Left kidney (tissue), 2 donors: ENCODE measurements around the gene COQ9. TPM values are rescaled to one million over a fixed set of nuclear protein-coding genes. Genes with fewer than 3 reads are reported as not detected.

Source experiments
- DNase-seq: peaks from one replicate; pipeline ENCODE4 v3.0.0-alpha.2; 2013
- polyA plus RNA-seq: library from polyadenylated mRNA; unstranded; fragments of 120-200 nt; gene quantifications from one replicate; pipeline ENCODE4 v1.2.1, GENCODE V29; 2013; ENCODE audit not compliant: insufficient read length

The COQ9 gene
- polyA plus RNA-seq, 1 donor = 106 TPM

- DNase-seq = no peak
Observed at GRCh38 chr16:57510016-57510871, 63.0 kb downstream of the COQ9 start.

Other genes with a start within 250 kb of the COQ9 start
- gene ARL2BP, start 202.2 kb upstream of the COQ9 start, polyA plus RNA-seq = 74.6 TPM
- 16.8 TPM for gene PLLP, start 162.8 kb upstream of the COQ9 start, polyA plus RNA-seq
- 0.10 TPM for gene CCL22, start 88.7 kb upstream of the COQ9 start, polyA plus RNA-seq
- 23.5 TPM for gene CX3CL1, start 75.0 kb upstream of the COQ9 start, polyA plus RNA-seq
- gene CCL17, start 42.7 kb upstream of the COQ9 start, polyA plus RNA-seq = not detected
- gene CIAPIN1, start 94 bp upstream of the COQ9 start, polyA plus RNA-seq = 106 TPM
- 84.3 TPM for gene POLR2C, start 15.2 kb downstream of the COQ9 start, polyA plus RNA-seq
- gene DOK4, start 39.0 kb downstream of the COQ9 start, polyA plus RNA-seq = 27.8 TPM
- gene CCDC102A, start 89.1 kb downstream of the COQ9 start, polyA plus RNA-seq = 13.9 TPM
- gene ADGRG5, start 95.2 kb downstream of the COQ9 start, polyA plus RNA-seq = 1.3 TPM
- gene ADGRG1, start 181.2 kb downstream of the COQ9 start, polyA plus RNA-seq = 74.1 TPM
- gene ADGRG3, start 220.8 kb downstream of the COQ9 start, polyA plus RNA-seq = 0.18 TPM
- 3.4 TPM for gene DRC7, start 247.3 kb downstream of the COQ9 start, polyA plus RNA-seq